Activated B cell treated with CpG ODN at 0.5 μM for 24 hours (primary cell): ENCODE results near the gene DSG4. TPM values are rescaled to one million over a fixed set of nuclear protein-coding genes. Genes with fewer than 3 reads are reported as not detected.

Source experiments
- ATAC-seq: fragments of 200-7000 bp; cut with Tn5 transposase; one replicate; pipeline ENCODE4 v1.10.0; 2021; ENCODE audit warnings: low read depth, mild to moderate bottlenecking, moderate library complexity
- CTCF ChIA-PET: fragments of 350-600 bp; sonication (Branson Sonifier 250); formaldehyde crosslinking; loops from one replicate; lab custom pipeline; 2021; ENCODE audit warnings: antibody characterized with exemption; lab: Charles Lee
- POLR2A ChIA-PET: fragments of 350-600 bp; sonication (Branson Sonifier 250); formaldehyde crosslinking; loops from one replicate; lab custom pipeline; 2021; ENCODE audit warnings: antibody characterized with exemption; lab: Charles Lee
- DNase-seq: peaks from one replicate; pipeline ENCODE4 v3.0.0; 2022
- H3K27ac Mint-ChIP-seq: one replicate; pipeline ENCODE4 v1.8.0; 2020; ENCODE audit warnings: mixed read lengths
- H3K27me3 Mint-ChIP-seq: one replicate; pipeline ENCODE4 v1.8.0; 2021; ENCODE audit warnings: mixed read lengths
- H3K36me3 Mint-ChIP-seq: one replicate; pipeline ENCODE4 v1.8.0; 2021; ENCODE audit warnings: low read depth, mixed read lengths
- H3K4me1 Mint-ChIP-seq: one replicate; pipeline ENCODE4 v1.8.0; 2021; ENCODE audit warnings: mixed read lengths
- H3K4me3 Mint-ChIP-seq: one replicate; pipeline ENCODE4 v1.8.0; 2020; ENCODE audit warnings: mild to moderate bottlenecking, mixed read lengths
- H3K9me3 Mint-ChIP-seq: one replicate; pipeline ENCODE4 v1.8.0; 2020; ENCODE audit warnings: mixed read lengths
- intact Hi-C: fragments of 100-400 bp; cut with micrococcal nuclease; formaldehyde crosslinking; loops from one replicate; pipeline ENCODE4 v1.15.1; 2024
- total RNA-seq: library from RNA; stranded (reverse); gene quantifications from 2 replicates; pipeline ENCODE4 v1.2.3, GENCODE V29; 2022
- TF ChIP-seq, protein P1 (sequence below): fragments of 200-600 bp; IDR thresholded peaks from one replicate; pipeline ENCODE4 v1.8.0; 2022; ENCODE audit warnings: antibody characterized with exemption, mild to moderate bottlenecking

Gene DSG4
- total RNA-seq, 1 donor from 2014 or later, result not detected

GRCh38 chr18:31441493-31441892 is 64.9 kb downstream of the DSG4 start:
- intact Hi-C loops, result no loop called here
- no peak overlapping the region for H3K4me3 Mint-ChIP-seq
- DNase-seq (no peak), ATAC-seq (no peak)
- H3K27me3 Mint-ChIP-seq, result no peaks in the 10 kb centered on the region
- H3K9me3 Mint-ChIP-seq, result no peaks in the 10 kb centered on the region
- no peaks in the 10 kb centered on the region for H3K4me1 Mint-ChIP-seq
- no peaks in the 10 kb centered on the region for H3K36me3 Mint-ChIP-seq
- CTCF ChIA-PET, result no interaction called here
- TF ChIP-seq, protein P1, sequence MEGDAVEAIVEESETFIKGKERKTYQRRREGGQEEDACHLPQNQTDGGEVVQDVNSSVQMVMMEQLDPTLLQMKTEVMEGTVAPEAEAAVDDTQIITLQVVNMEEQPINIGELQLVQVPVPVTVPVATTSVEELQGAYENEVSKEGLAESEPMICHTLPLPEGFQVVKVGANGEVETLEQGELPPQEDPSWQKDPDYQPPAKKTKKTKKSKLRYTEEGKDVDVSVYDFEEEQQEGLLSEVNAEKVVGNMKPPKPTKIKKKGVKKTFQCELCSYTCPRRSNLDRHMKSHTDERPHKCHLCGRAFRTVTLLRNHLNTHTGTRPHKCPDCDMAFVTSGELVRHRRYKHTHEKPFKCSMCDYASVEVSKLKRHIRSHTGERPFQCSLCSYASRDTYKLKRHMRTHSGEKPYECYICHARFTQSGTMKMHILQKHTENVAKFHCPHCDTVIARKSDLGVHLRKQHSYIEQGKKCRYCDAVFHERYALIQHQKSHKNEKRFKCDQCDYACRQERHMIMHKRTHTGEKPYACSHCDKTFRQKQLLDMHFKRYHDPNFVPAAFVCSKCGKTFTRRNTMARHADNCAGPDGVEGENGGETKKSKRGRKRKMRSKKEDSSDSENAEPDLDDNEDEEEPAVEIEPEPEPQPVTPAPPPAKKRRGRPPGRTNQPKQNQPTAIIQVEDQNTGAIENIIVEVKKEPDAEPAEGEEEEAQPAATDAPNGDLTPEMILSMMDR, result no peak
- POLR2A ChIA-PET, result no interaction called here
- H3K27ac Mint-ChIP-seq, result no peak overlapping the region

GRCh38 chr18:31444142-31444541 is 67.6 kb downstream of the DSG4 start:
- ATAC-seq (no peak), DNase-seq (no peak)
- CTCF ChIA-PET, result no interaction called here
- Mint-ChIP-seq H3K27ac (no peak overlapping the region), H3K4me1 (no peaks in the 10 kb centered on the region), H3K4me3 (no peak overlapping the region), H3K9me3 (no peaks in the 10 kb centered on the region), H3K27me3 (no peaks in the 10 kb centered on the region), H3K36me3 (no peaks in the 10 kb centered on the region)
- intact Hi-C loops, result no loop called here
- TF ChIP-seq, protein P1, result no peak
- POLR2A ChIA-PET, result no interaction called here

- intact Hi-C loops, result no loop called here
- ATAC-seq (no peak), DNase-seq (no peak)
- ChIA-PET CTCF (no interaction called here), POLR2A (no interaction called here)
- TF ChIP-seq, protein P1, result no peak
- no peaks in the 10 kb centered on the region for H3K4me1 Mint-ChIP-seq
- H3K27me3 Mint-ChIP-seq, result no peaks in the 10 kb centered on the region
- H3K27ac Mint-ChIP-seq, result no peak overlapping the region
- no peaks in the 10 kb centered on the region for H3K36me3 Mint-ChIP-seq
- no peak overlapping the region for H3K4me3 Mint-ChIP-seq
- no peaks in the 10 kb centered on the region for H3K9me3 Mint-ChIP-seq
Observed at GRCh38 chr18:31445908-31446307, 69.3 kb downstream of the DSG4 start.

GRCh38 chr18:31446854-31447253 is 70.3 kb downstream of the DSG4 start:
- H3K4me1 Mint-ChIP-seq, result no peaks in the 10 kb centered on the region
- ATAC-seq, result no peak
- no peak for DNase-seq
- no peaks in the 10 kb centered on the region for H3K9me3 Mint-ChIP-seq
- TF ChIP-seq, protein P1, result no peak
- H3K36me3 Mint-ChIP-seq, result no peaks in the 10 kb centered on the region
- intact Hi-C loops, result no loop called here
- ChIA-PET POLR2A (no interaction called here), CTCF (no interaction called here)
- H3K4me3 Mint-ChIP-seq, result no peak overlapping the region
- H3K27ac Mint-ChIP-seq, result no peak overlapping the region
- H3K27me3 Mint-ChIP-seq, result no peaks in the 10 kb centered on the region

- no peak within 1 kb of the TSS for H3K27ac Mint-ChIP-seq
- ATAC-seq (no peak), DNase-seq (no peak)
- ChIA-PET CTCF (no interaction called here), POLR2A (no interaction called here)
- intact Hi-C loops, result no loop called here
- H3K4me3 Mint-ChIP-seq, result no peak within 1 kb of the TSS
- TF ChIP-seq, protein P1, result no peak
- no peaks in the 10 kb centered on the region for H3K36me3 Mint-ChIP-seq
- H3K4me1 Mint-ChIP-seq, result no peaks in the 10 kb centered on the region
- no peaks in the 10 kb centered on the region for H3K9me3 Mint-ChIP-seq
- H3K27me3 Mint-ChIP-seq, result no peaks in the 10 kb centered on the region
Observed at GRCh38 chr18:31447530-31448191, 71.1 kb downstream of the DSG4 start, which contains the start of gene DSG3. Gene DSG3 (plus strand): TSS chr18:31447741. CDS start chr18:31447878, 137 bp downstream.
